ENCODE data around the gene TULP4. TPM values are rescaled to one million over a fixed set of nuclear protein-coding genes. Genes with fewer than 3 reads are reported as not detected.
A peak's percentile ranks its signal among the peaks of the same experiment; 100 is the strongest.

Gene TULP4
- total RNA-seq, 4 donors from 2014 or later, result 129 to 170 (median 156) TPM

GRCh38 chr6:158409451-158409850, 97.2 kb downstream of the TULP4 start:
- no peak for TF ChIP-seq POLR2AphosphoS5 (IDR thresholded peaks at IDR 0.05)
- TF ChIP-seq EP300 (IDR thresholded peaks at IDR 0.05), result no peak
- TF ChIP-seq POLR2A (IDR thresholded peaks at IDR 0.05; ENCODE audit: low read depth), result no peak
- TF ChIP-seq CTCF (IDR thresholded peaks at IDR 0.05), result no peak
- Histone ChIP-seq H3K27me3 (no peaks in the 10 kb centered on the region), H3K4me3 (no peak overlapping the region), H3K27ac (replicated peaks in 1 of 4) (peak overlapping the region in 3 of 4 donors; percentile 20 to 51 (median 22)), H3K4me1 (peaks cover 16 to 26% (median 23%) of the 10 kb centered on the region in 4 donors), H3K9me3 (no peaks in the 10 kb centered on the region), H3K36me3 (peaks cover 0 to 9% (median 8%) of the 10 kb centered on the region in 4 donors)
- WGBS, result 59% methylated on average over 3 of the region's 3 CpGs
- DNase-seq (ENCODE audit: extremely low spot score), result peak; percentile 66
- intact Hi-C loops (cut with DNase I), result no loop called here

GRCh38 chr6:158410784-158411183, 98.5 kb downstream of the TULP4 start:
- peak; percentile 64 for DNase-seq (ENCODE audit: extremely low spot score)
- WGBS, result 96% methylated on average over 8 of the region's 8 CpGs
- peaks cover 0 to 9% (median 8%) of the 10 kb centered on the region in 4 donors for H3K36me3 ChIP-seq
- H3K27ac ChIP-seq (replicated peaks in 1 of 4), result no peak overlapping the region
- H3K4me3 ChIP-seq, result no peak overlapping the region
- TF ChIP-seq CTCF (IDR thresholded peaks at IDR 0.05) (no peak), POLR2A (IDR thresholded peaks at IDR 0.05; ENCODE audit: low read depth) (no peak), EP300 (IDR thresholded peaks at IDR 0.05) (no peak), POLR2AphosphoS5 (IDR thresholded peaks at IDR 0.05) (no peak)
- no peaks in the 10 kb centered on the region for H3K27me3 ChIP-seq
- H3K4me1 ChIP-seq, result peaks cover 16 to 26% (median 23%) of the 10 kb centered on the region in 4 donors
- intact Hi-C loops (cut with DNase I), result no loop called here
- no peaks in the 10 kb centered on the region for H3K9me3 ChIP-seq

- Histone ChIP-seq H3K4me3 (no peak overlapping the region), H3K27ac (replicated peaks in 1 of 4) (no peak overlapping the region), H3K36me3 (peaks cover 0 to 11% (median 10%) of the 10 kb centered on the region in 4 donors), H3K27me3 (no peaks in the 10 kb centered on the region), H3K4me1 (peaks cover 16 to 26% (median 23%) of the 10 kb centered on the region in 4 donors), H3K9me3 (no peaks in the 10 kb centered on the region)
- peak; percentile 42 for DNase-seq (ENCODE audit: extremely low spot score)
- TF ChIP-seq POLR2AphosphoS5 (IDR thresholded peaks at IDR 0.05) (no peak), EP300 (IDR thresholded peaks at IDR 0.05) (no peak), POLR2A (IDR thresholded peaks at IDR 0.05; ENCODE audit: low read depth) (no peak), CTCF (IDR thresholded peaks at IDR 0.05) (no peak)
- intact Hi-C loops (cut with DNase I), result no loop called here
- WGBS, result 98% methylated on average over 4 of the region's 4 CpGs
Observed at GRCh38 chr6:158411998-158412397, 99.7 kb downstream of the TULP4 start.

GRCh38 chr6:158413028-158413427, 100.8 kb downstream of the TULP4 start:
- TF ChIP-seq EP300 (IDR thresholded peaks at IDR 0.05), result no peak
- no peak for TF ChIP-seq POLR2AphosphoS5 (IDR thresholded peaks at IDR 0.05)
- no peak for TF ChIP-seq POLR2A (IDR thresholded peaks at IDR 0.05; ENCODE audit: low read depth)
- no peak for TF ChIP-seq CTCF (IDR thresholded peaks at IDR 0.05)
- Histone ChIP-seq H3K4me3 (no peak overlapping the region), H3K36me3 (peaks cover 0 to 14% (median 10%) of the 10 kb centered on the region in 4 donors), H3K4me1 (peaks cover 16 to 25% (median 21%) of the 10 kb centered on the region in 4 donors), H3K27me3 (no peaks in the 10 kb centered on the region), H3K9me3 (no peaks in the 10 kb centered on the region), H3K27ac (replicated peaks in 1 of 4) (no peak overlapping the region)
- 96% methylated on average over 16 of the region's 16 CpGs for WGBS
- DNase-seq (ENCODE audit: extremely low spot score), result peak; percentile 78
- intact Hi-C loops (cut with DNase I), result no loop called here
